Left renal pelvis (tissue), 4 donors: ENCODE data around the gene MYH15. TPM values are rescaled to one million over a fixed set of nuclear protein-coding genes. Genes with fewer than 3 reads are reported as not detected.

Experiments used
- DNase-seq, 4 donors: peaks; one replicate each; pipeline ENCODE4 v3.0.0-alpha.2; 2013; ENCODE audit warnings: low read depth in 4 of 4, low spot score in 3 of 4
- polyA plus RNA-seq, 4 donors: library from polyadenylated mRNA; unstranded; fragments of 120-200 nt; gene quantifications; one replicate each; pipeline ENCODE4 v1.2.1, GENCODE V29; 2013; ENCODE audit not compliant: insufficient read length in 4 of 4

The MYH15 gene
- under 1 TPM; 0.26 to 0.49 (median 0.30) TPM for polyA plus RNA-seq

GRCh38 chr3:108510496-108510895, at the start of gene MYH15:
MYH15 (minus strand) TSS chr3:108510596; CDS start chr3:108510530, 66 bp downstream.
- DNase-seq: no peak

GRCh38 chr3:108555966-108556581, 45.7 kb upstream of the MYH15 start:
- DNase-seq: no peak

DNA sequence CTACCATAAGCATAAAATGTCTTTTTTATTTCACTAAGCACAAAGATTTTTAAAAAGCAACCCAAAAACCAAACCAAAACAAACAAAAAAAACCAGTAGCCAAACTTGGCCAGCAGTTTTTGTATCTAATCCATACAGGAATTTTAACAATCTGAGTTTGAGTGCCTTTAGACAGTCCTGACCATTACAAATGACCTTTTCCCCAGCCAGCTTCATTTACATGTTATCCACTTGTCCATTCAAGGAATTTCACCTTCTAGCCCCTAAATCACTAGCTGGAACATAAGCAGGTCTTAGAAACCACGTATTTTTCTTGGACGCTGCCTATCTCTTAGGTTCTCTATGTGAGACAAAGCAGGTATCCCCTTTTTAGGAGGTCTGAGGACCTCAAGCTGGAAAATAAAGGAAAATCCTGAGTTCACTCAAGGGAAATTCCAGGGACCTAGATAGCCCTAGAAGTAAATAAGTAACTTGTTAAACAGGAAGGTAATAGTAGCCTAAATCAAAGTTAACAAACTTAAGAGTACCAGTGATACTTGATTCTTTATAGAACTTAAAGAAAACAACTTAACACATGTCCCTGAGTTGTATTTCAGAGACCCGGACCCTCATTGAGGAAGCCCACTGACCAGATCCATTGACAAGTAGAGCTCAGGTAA, 44.6 kb upstream of the MYH15 start:
- no peak for DNase-seq

DNA sequence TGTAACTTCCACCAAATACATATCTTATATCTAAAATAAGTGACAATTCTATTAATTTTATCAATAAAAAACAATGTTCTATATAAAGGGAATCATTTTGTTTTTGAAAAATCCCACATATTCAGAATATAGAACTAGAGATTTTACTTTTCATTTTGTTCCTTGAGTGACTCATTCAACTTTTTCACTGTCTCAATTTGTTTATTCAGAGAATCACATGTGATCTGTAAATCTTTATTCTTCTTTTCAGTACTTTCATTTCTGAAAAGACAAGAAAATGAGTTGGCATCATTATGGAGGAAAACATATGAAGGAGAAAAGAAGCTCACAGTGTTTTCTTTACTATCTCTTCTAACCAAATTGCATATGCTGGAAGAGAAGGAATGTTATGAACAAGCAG, 43.8 kb upstream of the MYH15 start:
- no peak for DNase-seq

DNA sequence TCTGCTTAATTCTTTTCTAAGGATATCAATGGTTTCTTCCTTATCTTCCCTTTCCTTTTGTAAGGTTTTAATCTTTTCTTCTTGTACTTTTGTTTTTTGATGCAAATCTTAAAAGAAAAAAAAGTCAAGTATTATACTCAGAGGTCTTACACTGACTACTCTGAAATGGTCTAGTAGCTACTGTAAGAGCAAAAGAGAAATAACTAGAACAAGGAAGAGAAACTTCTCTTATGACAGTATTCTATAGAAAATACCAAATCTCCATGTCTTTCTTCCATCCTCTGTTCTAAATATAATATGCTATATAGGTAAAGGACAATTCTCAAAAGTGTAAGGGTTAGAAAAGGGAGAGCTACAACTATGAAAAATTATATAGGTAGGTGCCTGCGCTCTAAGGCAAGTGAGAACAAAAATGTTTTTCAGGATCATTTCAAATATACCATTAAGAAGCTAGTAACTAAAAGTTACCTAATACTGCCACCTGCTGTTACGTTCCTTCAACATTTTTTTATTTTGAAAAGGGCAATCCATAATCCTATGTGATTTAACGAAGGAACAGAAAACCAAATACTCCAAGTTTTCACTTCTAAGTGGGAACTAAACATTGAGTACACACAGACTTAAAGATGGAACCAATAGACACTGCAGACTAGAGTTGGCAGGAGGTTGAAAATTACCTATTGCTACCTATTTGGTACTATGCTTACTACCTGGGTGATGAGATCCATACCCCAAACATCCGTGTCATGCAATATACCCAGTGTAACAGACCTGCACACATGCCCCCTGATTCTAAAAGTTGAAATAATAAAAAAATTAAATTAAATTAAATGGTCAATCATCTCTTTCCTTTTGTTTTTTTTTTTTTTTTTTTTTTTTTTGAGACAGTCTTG, 42.1 kb upstream of the MYH15 start:
- peak in 2 of 4 donors; percentile 17 to 20 for DNase-seq

DNA sequence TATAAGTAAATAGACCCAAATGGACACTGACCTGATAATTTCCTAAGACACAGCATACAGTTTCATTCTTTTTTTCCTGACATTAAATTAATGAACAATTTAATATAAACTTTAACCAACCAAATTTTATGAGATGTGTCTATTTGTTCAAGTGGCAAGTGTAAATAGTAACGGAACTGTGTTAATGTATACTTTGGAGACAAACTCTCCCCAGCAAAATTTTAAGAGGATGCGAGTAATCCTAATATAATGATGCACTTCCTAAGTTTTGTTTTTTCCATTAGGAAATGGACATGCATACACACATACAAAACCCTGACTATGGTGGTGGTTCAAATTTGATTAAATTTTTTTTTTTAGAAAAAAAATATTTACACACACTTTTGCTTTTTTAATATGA, 38.5 kb upstream of the MYH15 start:
- DNase-seq: no peak

DNA sequence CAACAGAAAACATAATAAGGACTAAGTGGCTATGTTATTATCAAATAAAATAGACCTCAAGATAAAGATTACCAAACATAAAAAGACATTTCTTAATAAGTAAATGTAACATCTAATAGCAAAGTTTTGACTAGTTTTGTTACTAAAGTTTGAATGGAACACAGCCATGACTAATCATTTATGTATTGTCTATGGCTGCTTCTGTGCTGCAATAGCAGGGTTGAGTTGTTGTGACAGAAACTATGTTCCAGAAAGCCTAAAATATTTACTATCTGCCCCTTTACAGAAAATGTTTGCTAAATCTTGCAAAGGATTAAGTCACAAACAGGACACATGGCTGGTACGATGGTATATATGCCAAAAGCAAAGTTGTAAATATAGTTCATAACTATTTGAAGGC, 37.9 kb upstream of the MYH15 start:
- no peak for DNase-seq

GRCh38 chr3:108546692-108547091, 36.3 kb upstream of the MYH15 start:
- DNase-seq: no peak

GRCh38 chr3:108546247-108546646, 35.9 kb upstream of the MYH15 start:
- DNase-seq: no peak

DNA sequence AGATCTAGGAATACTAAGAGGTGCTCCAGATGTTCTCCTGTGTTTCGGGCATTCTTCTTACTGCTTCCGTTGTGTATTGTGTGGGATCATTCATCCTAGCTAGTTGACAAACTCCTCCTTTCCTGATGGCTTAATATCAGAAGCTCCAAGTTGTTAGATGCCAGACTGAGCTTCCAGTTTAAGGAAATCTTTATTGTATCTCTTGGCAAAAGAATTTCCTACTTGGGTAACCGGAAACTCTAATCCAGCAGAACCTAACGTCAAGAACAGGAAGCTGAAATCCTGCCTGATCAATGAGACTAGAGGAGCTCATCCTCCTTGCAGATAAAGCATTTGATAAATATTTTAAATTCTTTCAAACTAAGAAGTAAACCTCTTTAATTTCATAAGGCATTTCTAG, 27.7 kb upstream of the MYH15 start:
- DNase-seq: no peak

GRCh38 chr3:108528459-108529252, 18.3 kb upstream of the MYH15 start:
- no peak for DNase-seq

DNA sequence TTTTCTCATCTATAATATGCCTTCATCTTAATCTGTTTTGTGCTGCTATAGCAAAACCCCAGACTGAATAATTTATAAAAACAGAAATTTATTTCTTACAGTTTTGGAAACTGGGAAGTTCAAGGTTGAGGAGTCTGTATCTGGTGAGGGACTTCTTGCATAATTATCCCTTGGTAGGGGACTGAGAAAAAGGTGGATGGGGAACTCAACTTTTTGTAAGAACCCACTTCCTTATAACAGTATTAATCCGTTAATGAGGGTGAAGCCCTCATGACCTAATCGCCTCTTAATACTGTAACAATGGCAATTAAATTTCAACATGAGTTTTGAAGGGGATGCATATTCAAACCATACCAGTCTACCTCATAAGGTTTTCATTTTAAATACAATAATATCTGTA, 17.4 kb upstream of the MYH15 start:
- no peak for DNase-seq

DNA sequence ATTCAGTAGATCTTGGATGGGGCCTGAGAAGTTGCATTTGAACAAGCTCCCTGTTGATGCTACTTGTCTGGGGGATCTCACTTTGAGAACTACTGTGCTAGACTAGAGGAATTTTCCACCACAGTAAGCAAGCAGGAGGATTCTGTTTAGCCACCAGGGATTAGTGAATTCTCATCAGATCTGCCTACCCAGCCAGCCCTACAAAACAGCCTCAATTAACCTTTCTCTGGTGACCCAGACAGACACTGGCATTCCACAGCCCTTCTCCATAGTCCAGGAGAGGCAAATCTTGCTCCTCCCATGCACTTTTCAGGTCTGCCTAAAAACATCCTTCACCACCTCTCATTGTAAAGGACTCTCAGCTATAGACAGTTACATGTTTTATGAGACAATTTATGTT, 16.7 kb upstream of the MYH15 start:
- DNase-seq: no peak

DNA sequence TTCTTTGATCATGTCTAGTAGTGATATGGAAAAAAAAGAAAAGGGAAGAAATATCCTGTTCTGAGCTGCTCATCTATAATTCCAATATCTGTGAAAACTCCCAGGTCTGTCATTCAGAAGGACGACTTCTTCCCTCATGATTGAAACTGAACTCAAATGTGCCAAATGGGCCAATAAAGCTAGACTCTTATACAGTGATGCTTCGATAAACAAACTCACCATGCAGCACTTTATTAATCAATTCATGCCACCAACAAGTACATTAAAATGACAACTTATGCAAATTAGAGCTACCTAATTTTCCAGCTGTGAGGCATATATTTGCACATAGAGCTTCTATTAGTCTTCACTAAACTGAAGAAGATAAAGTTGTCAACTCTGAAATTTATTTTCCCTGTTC, 15.6 kb upstream of the MYH15 start:
- no peak for DNase-seq

DNA sequence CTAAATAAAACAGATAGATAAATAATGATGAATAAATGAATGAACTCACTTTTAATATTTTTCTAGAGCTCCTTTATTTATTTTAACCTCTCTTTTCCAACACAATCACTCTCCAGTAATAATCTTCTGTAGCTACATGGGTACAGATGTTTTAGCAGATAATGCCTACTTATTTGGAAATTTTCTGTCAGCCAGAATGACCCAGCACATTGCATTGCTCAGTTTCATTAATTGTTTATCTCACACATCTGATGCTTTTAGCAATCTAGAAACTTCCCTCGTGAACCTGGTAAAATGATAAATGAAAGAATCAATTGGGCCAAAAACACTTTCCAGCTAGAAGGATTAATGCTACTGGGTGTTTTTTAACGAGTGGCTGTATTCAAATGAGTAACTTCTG, 14.9 kb upstream of the MYH15 start:
- no peak for DNase-seq

DNA sequence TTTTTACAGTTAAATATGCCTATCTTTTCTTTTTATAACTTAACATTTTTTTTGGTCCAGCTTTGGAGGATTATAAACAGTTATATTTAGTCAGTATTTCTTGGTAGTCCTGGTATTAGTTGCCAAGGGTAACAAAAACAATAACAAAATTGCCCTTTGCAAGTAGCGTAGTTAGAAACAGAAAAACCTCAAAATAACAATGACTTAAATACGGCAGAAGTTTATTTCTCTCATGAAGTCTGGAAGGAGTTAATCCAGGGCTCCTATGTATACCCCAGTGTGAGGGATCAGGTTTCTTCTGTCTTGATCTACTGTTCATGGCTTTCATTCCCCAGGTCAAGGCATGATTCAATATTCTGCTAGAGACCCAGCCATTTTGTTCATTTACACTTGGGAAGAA, 14.1 kb upstream of the MYH15 start:
- no peak for DNase-seq

- DNase-seq: no peak
Measured at GRCh38 chr3:108518895-108519294, 8.5 kb upstream of the MYH15 start.

- no peak for DNase-seq
Measured at GRCh38 chr3:108516881-108517280, 6.5 kb upstream of the MYH15 start.

DNA sequence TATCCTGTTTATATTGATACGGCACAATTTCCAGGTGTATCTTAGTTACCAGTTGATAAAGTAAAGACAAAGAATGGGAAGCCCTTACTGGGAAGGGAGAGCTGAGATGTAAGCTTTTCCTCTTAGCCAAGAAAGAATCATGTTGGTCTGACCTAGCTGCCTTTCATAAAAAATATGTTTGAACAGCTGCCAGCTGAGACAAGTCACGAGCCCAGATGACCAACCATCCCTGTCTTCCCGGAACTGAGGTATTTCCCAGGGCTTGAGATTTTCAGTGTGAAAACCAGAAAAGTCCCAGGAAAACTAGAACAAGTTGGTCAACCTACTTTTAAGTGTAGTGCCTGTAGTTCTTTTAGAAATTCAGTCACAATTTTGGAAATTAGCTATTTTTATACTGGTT, 3.6 kb upstream of the MYH15 start:
- no peak for DNase-seq

GRCh38 chr3:108512671-108513070, 2.3 kb upstream of the MYH15 start:
- no peak for DNase-seq

- DNase-seq: no peak
Measured at GRCh38 chr3:108511490-108511889, 1.1 kb upstream of the MYH15 start.
